Epithelial cell of proximal tubule (primary cell): ENCODE results near the gene LRRC4C. TPM values are rescaled to one million over a fixed set of nuclear protein-coding genes. Genes with fewer than 3 reads are reported as not detected.

Experiments
- DNase-seq: peaks from one replicate; pipeline ENCODE4 v3.0.0-alpha.2; 2011; ENCODE audit warnings: low read depth
- H3K4me3 ChIP-seq: 2 replicates; pipeline ENCODE4 v1.5.1; 2011; ENCODE audit warnings: low read depth, mild to moderate bottlenecking, low read length
- CTCF ChIP-seq: conservative IDR thresholded peaks from 2 replicates; pipeline ENCODE4 v1.5.1; 2012; ENCODE audit warnings: low read depth, mild to moderate bottlenecking, low read length
- total RNA-seq: library from RNA; depleted of rRNA; stranded (reverse); fragments of >200 nt; gene quantifications from 2 replicates; pipeline ENCODE4 v1.2.3, GENCODE V29; 2015

Gene LRRC4C
- total RNA-seq, 1 donor from 2014 or later, result 0.12 TPM

- no peak for TF ChIP-seq CTCF
- no peak for DNase-seq
- no peak overlapping the region for H3K4me3 ChIP-seq
Observed at GRCh38 chr11:40162901-40163883, 1296.3 kb downstream of the LRRC4C start.

GRCh38 chr11:40161854-40162410, 1297.5 kb downstream of the LRRC4C start:
- H3K4me3 ChIP-seq, result no peak overlapping the region
- DNase-seq, result no peak
- no peak for TF ChIP-seq CTCF

GRCh38 chr11:40160418-40160817, 1299.0 kb downstream of the LRRC4C start:
- no peak for DNase-seq
- no peak overlapping the region for H3K4me3 ChIP-seq
- no peak for TF ChIP-seq CTCF

- DNase-seq, result no peak
- H3K4me3 ChIP-seq, result no peak overlapping the region
- no peak for TF ChIP-seq CTCF
Observed at GRCh38 chr11:40149721-40150120, 1309.7 kb downstream of the LRRC4C start.

- no peak for TF ChIP-seq CTCF
- no peak overlapping the region for H3K4me3 ChIP-seq
- DNase-seq, result no peak
Observed at GRCh38 chr11:40140560-40140959, 1318.9 kb downstream of the LRRC4C start.

GRCh38 chr11:40139536-40139935, 1319.9 kb downstream of the LRRC4C start:
- no peak overlapping the region for H3K4me3 ChIP-seq
- TF ChIP-seq CTCF, result no peak
- no peak for DNase-seq
